HL-60 (cell line): ENCODE measurements around the gene CYP26B1.

Experiments used
- DNase-seq, 2 experiments: peaks; one replicate each; pipeline ENCODE4 v3.0.0-alpha.2; 2010 to 2020; ENCODE audit warnings: low read depth in 1 of 2, low spot score in 1 of 2
- H3K27ac ChIP-seq: fragments of 250-450 bp; sonication (Bioruptor Pico); replicated peaks from 2 replicates; pipeline ENCODE4 v1.5.1; 2020; ENCODE audit warnings: mild to moderate bottlenecking, moderate library complexity
- H3K27me3 ChIP-seq: fragments of 250-450 bp; sonication (Bioruptor Pico); 2 replicates; pipeline ENCODE4 v1.5.1; 2021; ENCODE audit warnings: mild to moderate bottlenecking, moderate library complexity; ENCODE audit not compliant: insufficient read depth, poor library complexity, severe bottlenecking
- H3K4me3 ChIP-seq: replicated peaks from 2 replicates; pipeline ENCODE4 v1.5.1; 2011; ENCODE audit warnings: mild to moderate bottlenecking, control low read depth, low read length; ENCODE audit not compliant: insufficient read depth
- CTCF ChIP-seq: IDR thresholded peaks from one replicate; pipeline ENCODE4 v1.5.1; 2011; ENCODE audit warnings: low read length, control low read depth, inconsistent platforms; ENCODE audit not compliant: insufficient read depth
- GABPA ChIP-seq: IDR thresholded peaks from 2 replicates; pipeline ENCODE4 v1.6.1; 2012; ENCODE audit warnings: low read depth
- POLR2AphosphoS5 ChIP-seq: IDR thresholded peaks from 2 replicates; pipeline ENCODE4 v1.6.1; 2012; ENCODE audit warnings: low read depth
- REST ChIP-seq: IDR thresholded peaks from 2 replicates; pipeline ENCODE4 v1.6.1; 2012; ENCODE audit warnings: low read depth; ENCODE audit not compliant: insufficient replicate concordance
- SPI1 ChIP-seq: IDR thresholded peaks from 2 replicates; pipeline ENCODE4 v1.6.1; 2012; ENCODE audit warnings: low read depth, mild to moderate bottlenecking, borderline replicate concordance

Gene CYP26B1

GRCh38 chr2:72083751-72084583, 63.7 kb downstream of the CYP26B1 start:
- Histone ChIP-seq H3K4me3 (no peak overlapping the region), H3K27ac (no peak overlapping the region), H3K27me3 (no peaks in the 10 kb centered on the region)
- DNase-seq, result no peak
- no peak for TF ChIP-seq REST
- no peak for TF ChIP-seq SPI1
- TF ChIP-seq CTCF, result no peak
- TF ChIP-seq GABPA, result no peak
- TF ChIP-seq POLR2AphosphoS5, result no peak

- TF ChIP-seq SPI1, result no peak
- no peak for TF ChIP-seq REST
- TF ChIP-seq CTCF, result no peak
- TF ChIP-seq POLR2AphosphoS5, result no peak
- no peak for TF ChIP-seq GABPA
- no peak overlapping the region for H3K4me3 ChIP-seq
- DNase-seq, result no peak
- H3K27me3 ChIP-seq, result no peaks in the 10 kb centered on the region
- no peak overlapping the region for H3K27ac ChIP-seq
Observed at GRCh38 chr2:72082887-72083286, 64.8 kb downstream of the CYP26B1 start.

- no peaks in the 10 kb centered on the region for H3K27me3 ChIP-seq
- H3K27ac ChIP-seq, result no peak overlapping the region
- no peak for DNase-seq
- H3K4me3 ChIP-seq, result no peak overlapping the region
- TF ChIP-seq POLR2AphosphoS5 (no peak), SPI1 (no peak), CTCF (no peak), GABPA (no peak), REST (no peak)
Observed at GRCh38 chr2:72082021-72082601, 65.6 kb downstream of the CYP26B1 start.
